HG02938 (cell line): ENCODE data around the gene SLC2A2.

Source experiments
- ATAC-seq: cut with Tn5 transposase; IDR thresholded peaks from one replicate; pipeline ENCODE4 v1.9.1; 2021; ENCODE audit warnings: mild to moderate bottlenecking, moderate library complexity; ENCODE audit not compliant: unreplicated experiment

Gene SLC2A2

DNA sequence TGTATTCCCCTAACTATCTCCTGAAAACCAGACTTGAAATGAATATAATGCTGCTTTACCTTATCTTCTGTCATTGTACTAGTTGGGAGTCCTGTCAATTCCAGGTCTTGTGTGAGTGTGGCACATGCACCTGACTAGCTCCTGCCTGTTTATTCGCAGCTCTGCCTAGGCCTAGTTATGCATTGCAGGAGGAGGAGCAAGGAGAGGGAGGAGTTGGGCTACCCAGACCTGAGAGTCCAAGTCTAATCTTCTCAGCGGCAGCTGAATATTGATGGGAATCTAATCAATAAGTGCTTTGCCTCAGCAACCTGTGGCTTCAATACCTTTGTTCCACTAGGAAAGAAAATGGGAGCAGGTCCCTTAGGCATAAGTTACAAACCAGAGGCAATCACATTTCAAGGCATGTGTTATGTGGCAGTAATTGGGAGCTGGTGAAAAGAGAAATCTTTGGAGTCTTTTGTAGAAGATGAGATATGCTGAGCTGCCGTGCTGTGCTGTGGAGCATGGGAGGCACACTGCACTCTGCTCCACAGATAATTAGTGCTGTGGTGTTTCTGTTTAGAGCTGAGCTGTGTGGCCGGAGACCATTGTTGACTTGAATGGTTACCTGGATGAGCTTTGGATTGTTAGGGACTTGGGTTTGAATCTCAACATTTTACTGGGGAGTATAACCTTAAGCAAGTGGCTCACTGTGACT, at the start of gene SLC2A2:
Gene SLC2A2 (minus strand): TSS at position 124 of the 697 bp plus-strand sequence. CDS start 50 bp downstream, at position 74.
- ATAC-seq = no peak

DNA sequence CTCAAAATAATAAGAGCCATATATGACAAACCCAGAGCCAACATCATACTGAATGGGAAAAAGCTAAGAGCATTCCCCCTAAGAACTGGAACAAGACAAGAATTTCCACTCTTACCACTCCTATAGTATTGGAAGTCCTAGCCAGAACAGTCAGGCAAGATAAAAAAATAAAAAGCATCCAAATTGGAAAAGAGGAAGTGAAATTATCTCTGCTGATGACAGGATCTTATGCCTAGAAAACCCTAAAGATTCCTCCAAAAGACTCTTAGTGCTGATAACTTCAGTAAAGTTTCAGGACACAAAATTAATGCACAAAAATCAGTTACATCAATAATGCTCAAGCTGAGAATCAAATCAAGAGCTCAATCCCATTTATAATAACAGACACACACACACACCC, 45.9 kb upstream of the SLC2A2 start:
- ATAC-seq = no peak

DNA sequence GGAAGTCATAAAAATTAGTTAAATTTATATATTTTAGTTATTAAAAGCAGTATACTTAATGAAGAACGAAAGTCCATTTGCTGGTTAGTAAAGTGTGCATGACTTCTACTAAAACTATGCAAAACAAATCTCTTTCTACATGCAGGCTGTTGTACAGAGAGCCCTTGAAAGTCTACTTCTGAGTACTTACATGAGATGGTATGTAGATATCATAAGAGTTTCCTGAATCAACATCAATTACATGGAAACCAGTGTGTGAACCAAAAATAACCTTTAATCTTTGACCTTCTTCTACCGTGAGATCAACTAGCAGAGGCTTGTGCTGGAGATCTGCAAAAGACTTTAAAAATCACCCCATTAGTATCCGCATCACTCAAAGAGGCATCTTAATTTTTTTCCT, 42.1 kb upstream of the SLC2A2 start:
- ATAC-seq = no peak

- ATAC-seq = no peak
Measured at GRCh38 chr3:171066206-171066605, 39.7 kb upstream of the SLC2A2 start.

- no peak for ATAC-seq
Measured at GRCh38 chr3:171065732-171066131, 39.2 kb upstream of the SLC2A2 start.

- ATAC-seq = no peak
Measured at GRCh38 chr3:171064461-171064860, 37.9 kb upstream of the SLC2A2 start.

DNA sequence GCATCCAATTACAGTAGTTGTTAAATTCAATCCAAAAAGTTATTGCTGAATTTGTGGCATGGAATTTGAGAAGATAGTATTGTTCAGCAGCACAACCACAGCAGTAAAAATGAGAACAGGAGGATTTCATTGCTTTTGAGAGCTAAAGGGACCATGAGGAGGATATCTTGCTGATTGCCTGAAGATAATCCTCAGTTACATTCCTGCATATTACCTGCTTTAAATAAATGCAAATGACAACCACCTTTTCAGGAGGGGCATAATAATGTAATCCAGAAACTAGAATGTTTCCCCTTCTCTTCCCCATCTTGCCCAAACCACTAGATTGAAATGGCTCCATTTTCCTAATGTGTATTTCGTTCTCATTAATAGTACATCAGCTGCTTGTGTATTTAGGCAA, 35.2 kb upstream of the SLC2A2 start:
- ATAC-seq = no peak

- no peak for ATAC-seq
Measured at GRCh38 chr3:171059978-171060377, 33.5 kb upstream of the SLC2A2 start.

DNA sequence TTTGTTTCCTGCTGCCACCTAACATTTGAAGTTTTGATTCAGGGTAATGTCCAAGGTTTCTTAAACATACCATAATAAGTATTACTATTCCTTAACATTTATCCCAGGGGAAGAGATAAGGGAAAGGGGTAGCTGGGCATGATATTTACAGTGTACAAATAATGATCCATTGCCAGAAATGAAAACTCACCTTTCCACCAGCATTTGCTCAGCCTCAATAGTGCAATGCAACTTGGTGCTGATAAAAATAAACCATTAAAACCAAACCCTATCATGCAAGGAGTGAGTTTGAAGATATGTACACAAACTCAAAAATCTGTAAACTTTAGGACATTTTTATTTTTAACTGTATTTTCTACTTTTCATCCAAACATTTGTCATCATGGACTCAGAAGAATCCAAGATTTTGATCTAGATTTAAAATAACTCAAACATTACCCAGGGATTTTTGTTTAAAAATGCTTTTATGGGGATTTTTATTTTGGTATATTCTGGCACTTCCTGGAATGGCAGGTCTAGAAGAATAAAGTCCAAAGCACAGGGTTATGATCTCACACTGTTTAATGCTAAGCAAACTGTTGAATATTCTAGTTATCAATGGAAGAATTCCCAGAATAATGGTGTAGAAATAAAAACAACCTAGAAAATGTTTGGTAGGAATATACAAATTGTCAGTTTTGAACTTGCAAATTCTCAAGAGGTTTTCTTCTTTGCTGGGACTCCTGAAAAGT, 32.5 kb upstream of the SLC2A2 start:
- no peak for ATAC-seq

DNA sequence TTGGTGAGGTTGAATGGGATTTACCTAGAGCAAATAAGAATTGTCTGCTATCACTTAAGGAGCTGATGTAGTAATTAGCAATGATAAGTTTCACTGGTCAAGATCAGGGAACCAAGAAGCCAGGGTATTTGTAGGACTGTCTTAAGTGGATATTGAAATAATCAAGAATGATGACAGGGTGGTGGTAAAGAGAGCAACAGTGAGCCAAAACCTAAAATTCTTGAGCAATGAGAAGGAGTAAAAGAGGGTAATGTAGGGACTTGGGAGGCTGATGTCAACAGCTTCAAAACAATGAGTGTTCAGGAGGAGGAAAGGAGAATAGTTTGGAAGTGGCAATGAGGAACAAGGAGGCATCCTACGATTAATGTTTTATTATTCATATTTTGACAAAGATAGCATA, 31.5 kb upstream of the SLC2A2 start:
- no peak for ATAC-seq

DNA sequence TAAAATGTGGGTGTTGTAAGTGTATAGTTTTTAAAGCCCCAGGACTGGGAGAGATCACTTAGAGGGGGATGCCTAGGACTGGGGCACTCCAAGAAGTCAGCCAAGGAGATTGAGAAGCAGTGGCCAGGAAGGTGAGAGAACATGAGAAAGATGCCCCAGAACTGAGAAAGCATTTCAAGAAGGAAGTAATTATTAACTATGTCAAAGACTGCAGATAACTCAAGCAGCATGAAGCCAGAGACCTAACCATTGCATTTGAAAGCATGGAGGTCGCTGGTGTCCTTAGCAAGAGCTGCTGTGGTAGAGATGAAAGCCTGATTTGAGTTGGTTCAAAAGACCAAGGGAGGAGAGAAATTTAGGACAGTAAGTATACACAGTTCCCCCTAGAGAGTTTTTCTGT, 30.6 kb upstream of the SLC2A2 start:
- ATAC-seq = no peak

DNA sequence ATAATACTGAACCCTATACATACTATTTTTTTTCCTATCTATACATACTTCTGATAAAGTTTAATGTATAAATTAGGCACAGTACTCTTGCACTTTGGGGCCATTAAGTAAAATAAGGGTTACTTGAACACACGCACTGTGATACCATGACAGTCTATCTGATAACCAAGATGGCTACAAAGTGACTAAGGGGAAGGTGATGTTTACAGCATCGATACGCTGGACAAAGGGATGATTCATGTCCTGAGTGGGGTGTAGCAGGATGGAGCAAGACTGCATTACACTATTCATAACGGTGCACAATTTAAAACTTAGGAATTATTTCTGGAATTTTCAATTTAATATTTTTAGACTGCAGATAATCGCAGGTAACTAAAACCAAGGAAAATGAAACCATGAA, 30.0 kb upstream of the SLC2A2 start:
- no peak for ATAC-seq

DNA sequence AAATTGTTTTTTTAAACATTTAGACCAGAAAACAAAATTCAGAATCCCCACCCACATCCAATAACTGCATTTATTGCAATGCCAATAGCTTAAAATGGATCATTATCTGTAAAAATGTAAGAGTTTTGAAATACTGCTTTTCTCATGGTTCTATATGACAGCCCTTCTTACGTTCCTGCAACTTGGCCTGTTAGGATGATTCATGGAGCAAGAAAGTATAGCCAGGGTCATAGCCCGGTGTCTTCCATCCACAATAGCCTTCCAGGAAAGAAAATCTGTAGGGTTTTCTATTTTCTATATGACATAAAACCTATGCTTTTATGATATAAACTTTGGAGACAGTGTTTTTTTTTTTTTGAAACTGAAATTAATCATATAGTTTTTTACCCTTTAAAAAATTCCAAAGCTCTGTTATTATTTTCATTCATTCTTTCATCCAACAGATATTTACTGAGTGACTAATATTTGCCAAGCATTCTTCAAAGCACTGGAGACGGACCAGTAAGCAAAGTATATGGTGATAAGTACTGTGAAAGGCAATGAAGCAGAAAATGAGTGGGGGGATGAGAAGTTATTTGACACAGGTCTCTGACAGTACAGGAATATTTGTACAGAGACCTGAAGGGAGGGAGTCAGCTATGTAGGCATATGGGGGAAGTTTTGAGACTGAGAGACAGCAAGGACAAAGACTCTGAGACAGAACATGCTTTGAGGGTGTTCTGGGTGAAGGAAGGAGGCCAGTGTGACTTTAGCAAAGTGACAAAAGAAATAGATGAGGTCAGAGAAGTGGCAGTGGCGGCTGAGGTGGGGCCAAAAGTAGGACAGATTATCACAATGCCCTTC, 29.0 kb upstream of the SLC2A2 start:
- ATAC-seq = no peak

- ATAC-seq = no peak
Measured at GRCh38 chr3:171054921-171055320, 28.4 kb upstream of the SLC2A2 start.

DNA sequence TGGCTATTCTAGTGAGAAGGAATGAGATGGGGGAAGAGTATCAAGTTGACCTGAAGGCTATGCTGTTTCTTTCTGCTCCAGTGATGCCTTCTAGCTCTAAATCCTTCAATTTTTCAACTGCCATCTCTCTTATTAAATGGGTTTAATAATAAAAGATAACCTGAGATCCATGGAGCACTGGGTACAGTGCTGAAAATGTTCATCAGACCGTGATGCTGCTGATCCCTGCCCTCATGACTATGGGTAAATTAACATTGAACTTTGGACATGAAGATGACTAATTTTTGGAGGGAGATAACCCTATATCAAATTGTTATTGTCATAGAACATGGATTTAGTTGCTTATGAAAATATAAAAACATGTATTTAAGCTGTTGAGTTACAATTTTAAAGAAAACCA, 27.7 kb upstream of the SLC2A2 start:
- ATAC-seq = no peak

- ATAC-seq = peak; percentile 84
Measured at GRCh38 chr3:171049861-171050444, 23.4 kb upstream of the SLC2A2 start.

GRCh38 chr3:171046760-171047159, 20.2 kb upstream of the SLC2A2 start:
- no peak for ATAC-seq

DNA sequence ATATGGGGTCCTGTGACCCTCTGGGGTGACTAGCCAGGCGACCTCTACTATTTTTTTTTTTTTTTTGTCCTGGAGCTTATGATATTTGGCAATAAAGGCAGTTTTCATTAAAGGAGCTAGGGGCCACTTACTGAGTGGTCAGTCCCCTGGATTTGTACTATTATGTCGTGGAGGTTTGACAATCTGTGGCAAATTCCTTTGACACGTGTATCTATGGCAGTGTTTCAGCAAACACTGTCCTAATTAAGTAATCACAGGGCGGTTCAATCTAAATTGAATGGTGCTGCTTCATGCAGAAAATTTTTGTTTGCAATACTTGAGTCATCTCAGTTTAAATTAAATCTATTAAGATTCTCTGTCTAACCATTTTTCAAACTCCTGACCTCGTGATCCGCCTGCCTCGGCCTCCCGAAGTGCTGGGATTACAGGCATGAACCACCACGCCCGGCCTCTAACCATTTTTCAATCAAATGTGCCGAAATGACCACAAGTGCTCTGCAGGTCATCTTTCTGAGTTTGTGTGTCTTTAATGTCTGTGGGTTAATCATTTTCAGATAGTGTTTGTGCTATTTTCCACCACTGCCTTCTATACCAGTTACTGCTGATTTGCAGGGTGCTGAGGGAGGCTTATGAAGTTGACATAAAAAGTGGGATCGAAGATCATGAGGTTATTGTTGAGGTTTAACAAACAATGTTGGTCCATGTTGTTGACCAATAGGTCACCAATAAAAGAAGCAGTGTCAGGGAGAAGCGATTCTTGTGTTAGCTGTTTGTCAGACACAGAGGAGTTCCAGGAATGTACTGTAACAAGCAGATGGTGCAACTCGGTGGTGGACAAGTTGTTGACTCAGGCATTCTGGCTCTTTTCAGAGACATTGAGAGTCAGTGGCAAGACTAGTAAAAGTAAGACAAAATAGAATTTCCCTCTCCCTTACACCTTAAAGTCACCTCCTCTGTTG, 18.6 kb upstream of the SLC2A2 start:
- no peak for ATAC-seq

DNA sequence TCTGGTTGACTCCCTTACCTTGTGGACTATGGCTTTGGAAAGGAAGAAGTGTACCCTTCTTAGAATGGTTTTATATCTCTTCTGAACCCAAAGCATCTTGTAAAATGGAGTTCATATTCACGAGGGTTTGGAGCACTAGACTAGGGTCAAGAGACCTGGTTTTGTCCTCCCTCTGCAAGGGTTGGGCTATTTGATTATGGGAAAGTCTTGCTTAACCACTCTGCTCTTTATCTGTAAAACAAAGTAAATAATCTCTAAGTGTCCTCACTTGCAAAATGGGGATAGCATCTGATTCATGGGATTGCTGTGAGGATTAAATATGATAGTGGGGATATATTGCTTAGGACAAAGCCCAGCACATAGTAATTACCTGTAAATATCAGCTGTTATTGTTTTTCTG, 17.9 kb upstream of the SLC2A2 start:
- no peak for ATAC-seq

GRCh38 chr3:171039674-171040073, 13.2 kb upstream of the SLC2A2 start:
- ATAC-seq = no peak
